HAP-1 (cell line): ENCODE measurements around the gene TEDC1.

Source experiments
- DNase-seq, 2 experiments: peaks; one replicate each; pipeline ENCODE4 v3.0.0-alpha.2; 2016 to 2020; ENCODE audit warnings: low spot score in 2 of 2
- H3K27me3 ChIP-seq: fragments of 250-450 bp; sonication (Bioruptor Pico); 2 replicates; pipeline ENCODE4 v1.5.1; 2020; ENCODE audit warnings: low read depth, mild to moderate bottlenecking, moderate library complexity
- H3K36me3 ChIP-seq: fragments of 250-450 bp; sonication (Bioruptor Pico); replicated peaks from 2 replicates; pipeline ENCODE4 v1.5.1; 2020; ENCODE audit warnings: mild to moderate bottlenecking
- H3K4me1 ChIP-seq: fragments of 250-450 bp; sonication (Bioruptor Pico); 2 replicates; pipeline ENCODE4 v1.5.1; 2020; ENCODE audit warnings: mild to moderate bottlenecking
- H3K4me3 ChIP-seq: fragments of 250-450 bp; sonication (Bioruptor Pico); 2 replicates; pipeline ENCODE4 v1.5.1; 2020; ENCODE audit warnings: mild to moderate bottlenecking, moderate library complexity
- H3K9me3 ChIP-seq: fragments of 250-450 bp; sonication (Bioruptor Pico); 2 replicates; pipeline ENCODE4 v1.5.1; 2020; ENCODE audit warnings: mild to moderate bottlenecking, moderate library complexity
- in situ Hi-C: fragments of 300-500 bp; cut with MboI; formaldehyde crosslinking; loops from 3 replicates; pipeline ENCODE4 v1.14.3; 2020; ENCODE audit warnings: low sequenced_read_pairs, inconsistent platforms, mixed read lengths

TEDC1 gene, protein sequence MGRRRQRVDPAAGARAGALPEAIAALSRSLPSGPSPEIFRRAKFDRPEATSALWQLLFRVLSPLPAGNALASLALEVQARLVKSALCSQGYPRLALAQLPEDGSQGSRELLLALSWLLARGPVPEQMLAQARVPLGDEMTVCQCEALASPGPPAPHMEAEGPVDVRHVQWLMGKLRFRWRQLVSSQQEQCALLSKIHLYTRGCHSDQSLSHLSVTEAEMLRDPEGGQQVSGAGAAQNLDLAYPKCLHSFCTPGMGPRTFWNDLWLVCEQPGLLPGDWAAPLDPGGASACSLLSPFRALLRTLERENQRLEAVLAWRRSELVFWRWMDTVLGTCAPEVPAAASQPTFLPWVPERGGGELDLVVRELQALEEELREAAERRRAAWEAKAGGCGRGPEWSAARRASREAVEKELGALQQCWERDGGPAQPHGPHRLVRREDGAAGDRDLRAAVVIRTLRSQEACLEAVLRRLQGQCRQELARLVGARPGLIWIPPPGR

DNA sequence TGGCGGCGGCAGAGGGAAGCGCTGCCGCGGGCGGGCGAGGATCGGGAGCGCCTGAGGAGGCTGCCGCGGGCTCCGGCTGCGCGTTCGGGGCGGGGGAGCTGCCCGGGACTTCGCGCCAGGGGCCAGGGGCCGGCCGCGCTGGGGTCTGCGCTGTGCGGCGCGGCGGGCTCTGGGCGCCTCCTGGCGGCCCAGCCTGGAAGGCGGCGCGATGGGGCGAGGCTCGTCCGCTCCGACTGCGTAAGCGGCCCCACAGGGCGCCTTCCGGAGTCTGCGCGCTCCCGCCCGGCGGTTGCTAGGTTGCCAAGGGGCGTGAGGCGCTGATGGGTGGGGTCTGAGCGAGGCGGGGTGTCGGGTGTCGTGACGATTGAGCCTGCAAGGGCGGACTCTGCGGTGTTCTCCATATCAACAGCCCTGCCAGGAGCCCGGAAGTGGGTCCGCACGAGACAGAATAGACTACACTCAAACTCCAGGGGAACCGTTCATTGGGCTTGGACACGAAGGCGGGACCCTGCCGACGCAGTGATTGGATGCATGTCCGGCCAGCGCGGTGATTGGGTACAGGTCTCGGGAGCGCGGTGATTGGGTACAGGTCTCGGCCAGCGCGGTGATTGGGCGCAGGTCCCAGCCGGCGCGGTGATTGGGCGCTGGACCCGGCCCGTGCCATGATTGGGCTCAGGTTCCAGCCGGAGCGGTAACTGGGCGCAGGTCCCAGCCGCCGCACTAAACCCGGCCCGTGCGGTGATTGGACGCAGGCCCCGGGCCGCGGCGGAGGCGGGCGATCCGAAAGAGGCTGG, at the start of gene TEDC1:
Gene TEDC1, plus strand, starts transcription at position 675 of the 794 bp plus-strand sequence. CDS start 130 bp downstream, outside the sequence.
- Histone ChIP-seq H3K4me1 (peaks cover 6% of the 10 kb centered on the region), H3K36me3 (peaks cover 12% of the 10 kb centered on the region; the same call in 1 of the 2 replicates), H3K27me3 (no peaks in the 10 kb centered on the region), H3K9me3 (no peaks in the 10 kb centered on the region), H3K4me3 (peak within 1 kb of the TSS; percentile 66)
- in situ Hi-C loops: no loop called here
- peak; percentile 99 for DNase-seq

DNA sequence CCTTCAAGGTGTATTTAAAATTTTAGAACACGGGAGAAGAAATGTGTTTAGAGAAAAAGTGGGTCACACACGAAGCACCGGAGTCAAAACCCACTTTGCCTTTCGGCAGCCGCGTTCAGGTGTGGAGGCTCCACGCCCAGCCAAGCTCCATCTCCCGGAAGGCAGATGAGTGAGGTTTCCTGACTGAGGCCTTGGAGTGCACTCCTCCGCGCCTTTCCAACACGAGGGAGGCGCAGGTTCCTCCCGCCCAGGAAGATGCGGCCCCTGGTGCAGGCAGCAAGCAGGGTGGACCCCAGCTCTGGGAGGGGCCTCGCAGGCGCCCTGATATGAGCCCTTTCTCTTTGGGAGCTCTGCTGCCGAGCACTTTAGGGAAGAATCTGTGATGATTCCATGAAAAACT, 48.9 kb upstream of the TEDC1 start:
- in situ Hi-C loops: no loop called here
- no peaks in the 10 kb centered on the region for H3K27me3 ChIP-seq
- no peaks in the 10 kb centered on the region for H3K4me1 ChIP-seq
- DNase-seq: no peak
- no peak overlapping the region for H3K4me3 ChIP-seq
- no peaks in the 10 kb centered on the region for H3K9me3 ChIP-seq
- peaks cover 20% of the 10 kb centered on the region for H3K36me3 ChIP-seq

DNA sequence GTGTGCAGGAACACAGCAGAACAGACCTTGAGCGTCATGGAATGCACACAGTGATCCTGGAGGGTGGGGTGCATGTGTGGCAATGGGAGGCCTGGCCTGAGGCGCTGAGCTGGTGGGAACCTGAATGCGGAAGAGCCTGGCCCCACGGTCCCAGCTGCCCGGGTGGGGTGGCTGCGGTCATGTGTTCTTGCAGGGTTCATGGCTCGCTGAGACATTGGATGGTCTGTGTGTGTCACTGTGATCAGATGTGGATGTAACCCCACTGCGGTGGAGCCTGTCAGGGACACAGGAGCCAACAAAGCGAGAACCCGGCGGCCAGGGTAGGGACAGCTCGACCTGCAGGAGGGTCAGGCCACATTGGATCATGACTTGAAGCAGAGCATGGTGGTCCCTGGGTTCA, 48.2 kb upstream of the TEDC1 start:
- Histone ChIP-seq H3K4me1 (no peaks in the 10 kb centered on the region), H3K9me3 (no peaks in the 10 kb centered on the region), H3K27me3 (no peaks in the 10 kb centered on the region), H3K36me3 (peaks cover 20% of the 10 kb centered on the region), H3K4me3 (no peak overlapping the region)
- no peak for DNase-seq
- in situ Hi-C loops: no loop called here

DNA sequence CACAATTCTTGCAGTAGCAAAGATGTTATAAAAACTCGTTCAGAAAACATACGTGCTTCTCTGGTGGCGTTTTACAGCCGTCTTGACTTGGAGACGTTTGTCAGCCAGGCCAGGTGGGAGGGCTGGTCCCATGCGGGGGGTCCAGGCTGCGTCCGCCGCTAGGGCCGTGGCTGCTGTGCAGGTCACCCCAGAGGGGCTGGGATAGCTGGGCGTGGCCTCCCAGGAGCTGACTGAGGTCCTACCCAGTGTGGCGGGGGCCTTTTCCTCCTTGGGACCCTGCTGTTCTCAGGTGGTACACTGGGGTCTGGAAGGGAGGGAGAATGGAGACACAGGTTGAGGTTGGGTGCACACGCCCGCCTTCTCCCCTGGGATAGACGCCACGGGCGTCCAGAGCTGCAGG, 46.2 kb upstream of the TEDC1 start:
- no peaks in the 10 kb centered on the region for H3K9me3 ChIP-seq
- H3K4me1 ChIP-seq: no peaks in the 10 kb centered on the region
- in situ Hi-C loops: no loop called here
- peaks cover 28% of the 10 kb centered on the region for H3K36me3 ChIP-seq
- no peak for DNase-seq
- H3K4me3 ChIP-seq: no peak overlapping the region
- no peaks in the 10 kb centered on the region for H3K27me3 ChIP-seq

DNA sequence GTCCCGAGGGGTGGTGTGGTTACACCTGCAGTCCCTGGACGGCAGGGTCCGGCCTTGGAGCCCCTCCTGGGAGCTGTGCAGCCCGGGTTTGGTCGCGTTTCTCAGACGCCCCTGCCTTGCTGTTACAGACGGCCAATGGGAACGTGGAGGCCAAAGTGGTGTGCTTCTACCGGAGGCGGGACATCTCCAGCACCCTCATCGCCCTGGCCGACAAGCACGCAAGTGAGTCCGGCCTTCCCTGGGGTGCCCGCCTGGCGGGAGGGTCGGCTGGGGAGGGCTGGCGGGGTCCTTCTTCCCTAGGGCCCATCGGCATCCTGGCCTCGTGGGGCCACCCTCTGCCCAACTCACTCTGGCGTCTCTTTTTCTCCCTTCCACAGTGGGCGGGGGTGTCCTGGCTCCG, 45.8 kb upstream of the TEDC1 start:
- Histone ChIP-seq H3K4me1 (no peaks in the 10 kb centered on the region), H3K27me3 (no peaks in the 10 kb centered on the region), H3K9me3 (no peaks in the 10 kb centered on the region), H3K4me3 (no peak overlapping the region), H3K36me3 (peaks cover 29% of the 10 kb centered on the region)
- in situ Hi-C loops: no loop called here
- no peak for DNase-seq

DNA sequence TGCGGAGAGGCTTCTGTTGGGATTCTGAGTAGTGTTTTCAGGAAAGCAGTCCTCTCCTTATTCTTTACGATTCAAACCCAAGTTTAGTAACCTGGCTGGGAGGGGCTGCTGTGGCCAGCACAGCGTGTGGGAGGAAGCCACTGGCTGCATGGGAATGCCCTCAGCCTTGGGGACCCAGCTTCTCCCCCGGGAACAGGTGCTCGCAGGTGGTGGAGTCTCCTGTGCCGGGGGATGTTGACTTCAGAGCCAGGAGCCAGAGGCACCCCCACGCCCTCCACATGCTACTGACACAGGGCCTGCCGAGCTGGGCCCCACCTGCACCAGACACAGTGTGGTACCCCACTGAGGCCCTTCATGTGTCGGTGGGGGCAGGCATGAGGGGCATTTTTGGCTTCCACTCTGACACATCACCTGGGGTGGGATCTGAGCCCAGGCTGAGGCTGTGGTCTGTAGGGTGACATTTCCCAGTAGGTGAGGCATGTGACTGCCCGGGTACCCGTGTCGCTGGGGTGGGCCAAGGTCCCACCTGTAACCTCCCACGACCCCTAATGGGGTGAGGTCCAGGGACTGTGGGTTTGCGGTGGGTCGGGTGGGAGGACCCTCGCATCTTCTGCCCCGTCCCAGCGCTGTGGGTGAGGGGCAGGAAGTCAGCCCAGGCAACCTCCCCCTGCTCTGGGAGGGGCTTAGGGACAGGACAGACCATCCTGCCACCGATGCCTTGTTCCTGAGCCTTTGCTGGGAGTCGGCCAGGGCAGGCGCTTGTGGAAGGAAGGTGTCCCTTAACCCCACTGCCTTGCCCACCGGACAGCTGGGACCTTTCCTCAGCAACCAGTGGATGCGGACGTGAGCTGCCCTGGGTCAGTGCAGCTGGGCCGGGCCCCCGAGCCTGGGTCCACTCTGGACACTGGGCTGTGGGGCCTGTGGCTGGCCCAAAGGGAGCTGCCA, 44.9 kb upstream of the TEDC1 start:
- H3K4me3 ChIP-seq: no peak overlapping the region
- DNase-seq: no peak
- no peaks in the 10 kb centered on the region for H3K4me1 ChIP-seq
- no peaks in the 10 kb centered on the region for H3K27me3 ChIP-seq
- H3K9me3 ChIP-seq: no peaks in the 10 kb centered on the region
- in situ Hi-C loops: no loop called here
- H3K36me3 ChIP-seq: peaks cover 38% of the 10 kb centered on the region

DNA sequence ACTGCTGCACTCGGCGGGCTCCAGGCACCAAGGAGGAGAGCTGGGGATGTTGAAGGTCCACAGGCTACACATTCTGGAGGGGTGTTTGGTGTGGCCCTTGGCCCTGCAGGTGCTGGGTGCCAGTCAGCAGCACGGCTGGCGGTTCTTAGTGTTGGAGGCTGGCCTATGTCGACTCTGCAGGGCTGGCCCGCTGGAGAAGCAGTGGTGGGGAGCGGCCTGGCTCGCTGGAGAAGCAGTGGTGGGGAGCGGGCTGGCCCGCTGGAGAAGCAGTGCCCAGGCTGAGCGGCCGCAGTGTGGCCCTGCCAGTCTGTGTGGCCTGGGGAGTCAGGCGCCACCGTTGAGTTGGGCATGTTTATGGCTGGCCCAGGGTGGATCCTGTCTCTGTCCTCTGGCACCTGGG, 44.1 kb upstream of the TEDC1 start:
- H3K9me3 ChIP-seq: no peaks in the 10 kb centered on the region
- in situ Hi-C loops: no loop called here
- no peak for DNase-seq
- no peaks in the 10 kb centered on the region for H3K4me1 ChIP-seq
- no peaks in the 10 kb centered on the region for H3K27me3 ChIP-seq
- H3K36me3 ChIP-seq: peaks cover 43% of the 10 kb centered on the region
- H3K4me3 ChIP-seq: no peak overlapping the region

DNA sequence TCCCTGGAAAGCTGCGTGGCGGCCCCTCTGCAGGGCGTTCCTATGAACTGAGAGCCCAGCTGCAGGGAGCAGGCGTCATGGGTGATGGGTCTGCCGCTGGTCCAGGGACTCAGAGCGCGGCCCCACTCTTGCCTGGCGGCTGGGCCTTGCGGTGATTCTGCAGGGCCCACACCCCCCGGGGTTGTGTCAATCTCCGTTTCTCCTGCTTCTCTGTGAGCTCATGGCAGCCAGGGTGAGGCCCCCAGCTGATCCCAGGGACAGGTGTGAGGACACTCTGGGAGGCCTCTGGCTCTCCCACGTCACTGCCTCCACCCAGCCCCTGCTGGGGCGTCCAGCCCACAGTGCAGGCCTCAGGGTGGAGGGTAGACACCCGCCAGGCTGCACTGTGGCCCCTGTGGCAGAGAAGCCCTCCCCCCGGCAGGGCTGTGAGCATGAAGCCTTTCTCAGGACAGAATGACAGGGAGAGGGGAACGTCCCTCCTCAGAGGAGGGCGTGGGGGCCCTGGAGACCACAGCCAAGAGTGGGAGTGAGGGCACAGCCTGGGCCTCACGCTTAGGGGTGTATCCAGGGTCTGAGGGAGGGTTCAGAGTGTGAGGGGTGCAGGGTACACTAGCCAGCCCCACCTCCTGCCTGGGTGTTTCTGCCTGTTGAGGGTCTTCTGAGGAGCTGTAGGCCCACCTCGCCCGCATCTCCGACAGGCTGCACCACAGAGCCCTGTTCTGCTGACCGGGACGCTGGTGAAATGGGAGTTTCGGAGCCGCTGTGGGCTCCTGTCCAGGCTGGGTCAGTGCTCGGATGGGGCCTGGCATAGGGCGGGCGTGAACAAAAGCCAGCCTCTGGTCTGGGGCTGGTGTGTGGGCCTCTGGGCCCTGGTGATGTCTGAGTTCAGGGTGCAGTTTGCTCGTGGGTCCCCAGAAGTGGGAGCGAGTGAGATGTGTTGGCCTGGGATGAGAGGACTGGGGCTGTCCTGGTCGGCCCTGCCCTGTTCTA, 43.1 kb upstream of the TEDC1 start:
- no peak overlapping the region for H3K4me3 ChIP-seq
- peaks cover 48% of the 10 kb centered on the region for H3K36me3 ChIP-seq
- DNase-seq: no peak
- no peaks in the 10 kb centered on the region for H3K9me3 ChIP-seq
- H3K4me1 ChIP-seq: no peaks in the 10 kb centered on the region
- H3K27me3 ChIP-seq: no peaks in the 10 kb centered on the region
- in situ Hi-C loops: no loop called here

DNA sequence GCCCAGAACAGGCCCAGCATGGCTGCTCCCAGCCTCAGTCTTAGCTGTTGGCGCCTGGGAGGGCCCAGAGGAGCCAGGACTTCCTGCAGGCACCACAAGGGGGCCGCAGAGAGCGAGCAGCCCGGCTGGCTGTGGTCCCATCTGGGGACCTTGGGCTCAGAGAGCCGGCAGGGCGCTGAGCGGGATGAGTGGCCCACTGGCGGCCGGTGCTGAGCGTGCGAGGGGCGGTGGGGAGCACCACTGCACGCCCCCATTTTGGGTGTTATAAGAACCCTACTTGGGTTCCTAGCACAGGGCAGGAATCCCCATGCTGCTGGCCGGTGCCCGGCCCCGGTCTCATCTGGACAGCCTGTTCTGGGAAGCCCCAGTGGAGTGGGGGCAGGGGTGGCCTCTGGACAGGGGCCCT, 42.3 kb upstream of the TEDC1 start:
- Histone ChIP-seq H3K4me3 (no peak overlapping the region), H3K4me1 (no peaks in the 10 kb centered on the region), H3K36me3 (peaks cover 47% of the 10 kb centered on the region), H3K27me3 (no peaks in the 10 kb centered on the region), H3K9me3 (no peaks in the 10 kb centered on the region)
- in situ Hi-C loops: no loop called here
- peak in 1 of 2 experiments; percentile 77 for DNase-seq

DNA sequence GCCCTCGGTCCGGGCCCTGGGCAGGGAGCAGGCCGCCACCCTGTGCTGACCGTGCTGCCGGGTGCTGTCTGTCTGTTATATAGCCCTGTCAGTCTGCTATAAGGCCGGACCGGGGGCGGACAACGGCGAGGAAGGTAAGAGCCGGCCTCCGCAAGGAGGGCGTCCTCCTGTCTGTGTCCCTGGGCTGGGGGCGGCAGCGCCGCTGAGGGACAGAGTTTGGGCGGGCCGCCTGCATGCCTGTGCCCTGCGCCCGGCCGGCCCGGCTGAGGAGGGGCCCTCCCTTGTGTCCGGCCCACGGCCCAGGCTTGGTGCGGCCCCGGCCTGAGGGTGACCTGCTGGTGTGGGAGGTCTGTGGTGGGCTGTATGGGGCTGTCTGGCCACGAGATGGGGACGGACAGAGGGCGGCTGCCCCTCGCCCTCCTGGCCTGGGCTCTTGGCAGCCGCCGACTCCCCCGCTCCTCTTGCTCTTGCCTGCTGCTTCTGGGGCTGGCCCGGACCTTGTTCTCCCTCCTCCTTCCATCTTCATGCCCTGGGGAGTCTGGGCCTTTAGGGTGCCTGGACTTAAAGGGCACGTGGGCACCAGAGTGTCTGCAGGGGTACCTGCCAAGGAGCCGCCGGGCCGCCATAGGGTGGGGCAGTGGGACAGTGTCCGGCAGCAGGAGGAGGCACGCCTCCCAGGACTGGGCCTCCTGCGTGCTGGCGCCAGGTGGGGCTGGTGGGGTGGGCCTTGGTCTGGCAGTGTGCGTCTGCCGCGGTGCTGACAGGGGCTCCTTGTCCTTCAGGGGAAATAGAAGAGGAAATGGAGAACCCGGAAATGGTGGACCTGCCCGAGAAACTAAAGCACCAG, 41.5 kb upstream of the TEDC1 start:
- DNase-seq: no peak
- Histone ChIP-seq H3K9me3 (no peaks in the 10 kb centered on the region), H3K4me3 (no peak overlapping the region), H3K36me3 (peaks cover 55% of the 10 kb centered on the region), H3K27me3 (no peaks in the 10 kb centered on the region), H3K4me1 (no peaks in the 10 kb centered on the region)
- in situ Hi-C loops: no loop called here

DNA sequence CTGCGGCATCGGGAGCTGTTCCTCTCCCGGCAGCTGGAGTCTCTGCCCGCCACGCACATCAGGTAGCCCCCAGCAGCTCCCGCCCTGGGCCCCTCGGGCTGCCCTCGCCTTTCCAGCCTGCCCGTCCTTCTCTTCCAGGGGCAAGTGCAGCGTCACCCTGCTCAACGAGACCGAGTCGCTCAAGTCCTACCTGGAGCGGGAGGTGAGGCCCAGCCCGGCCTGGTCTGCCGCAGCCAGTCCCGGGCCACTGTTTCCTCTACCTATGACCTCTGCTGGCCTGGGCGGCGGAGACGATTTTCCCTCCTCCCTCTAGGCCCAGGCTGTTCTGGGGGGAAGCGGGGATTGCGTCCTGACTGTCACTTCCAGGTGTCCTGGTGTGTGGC, 40.9 kb upstream of the TEDC1 start:
- H3K4me3 ChIP-seq: no peak overlapping the region
- no peak for DNase-seq
- in situ Hi-C loops: no loop called here
- H3K27me3 ChIP-seq: no peaks in the 10 kb centered on the region
- no peaks in the 10 kb centered on the region for H3K9me3 ChIP-seq
- peaks cover 61% of the 10 kb centered on the region for H3K36me3 ChIP-seq
- no peaks in the 10 kb centered on the region for H3K4me1 ChIP-seq
